Caco-2 (cell line): ENCODE data around the gene HMCN1. TPM values are rescaled to one million over a fixed set of nuclear protein-coding genes. Genes with fewer than 3 reads are reported as not detected.

Experiments
- BruUV-seq: library from RNA; stranded (reverse); fragments of 400-500 nt; replicated peaks from 2 replicates; lab custom pipeline; 2021; lab: Mats Ljungman, UMichigan
- CTCF ChIA-PET: fragments of 300-600 bp; sonication (Branson Sonifier 250); formaldehyde crosslinking; loops from one replicate; lab custom pipeline; 2022; ENCODE audit warnings: antibody characterized with exemption; lab: Charles Lee
- POLR2A ChIA-PET: fragments of 300-600 bp; sonication (Branson Sonifier 250); formaldehyde crosslinking; loops from one replicate; lab custom pipeline; 2022; ENCODE audit warnings: antibody characterized with exemption; lab: Charles Lee
- DNase-seq, 2 experiments: peaks; one replicate each; pipeline versions ENCODE4 v3.0.0 to v3.0.0-alpha.2; 2020 to 2022
- H3K27me3 ChIP-seq: replicated peaks from 2 replicates; pipeline ENCODE4 v1.6.0; 2011; ENCODE audit warnings: low read length; ENCODE audit not compliant: control insufficient read depth, insufficient read depth
- H3K36me3 ChIP-seq: 2 replicates; pipeline ENCODE4 v1.5.1; 2011; ENCODE audit warnings: low read length; ENCODE audit not compliant: control insufficient read depth, insufficient read depth
- H3K4me1 ChIP-seq: fragments of 250-450 bp; sonication (Bioruptor Pico); 2 replicates; pipeline ENCODE4 v1.5.1; 2020; ENCODE audit warnings: mild to moderate bottlenecking
- H3K4me3 ChIP-seq: 2 replicates; pipeline ENCODE4 v1.5.1; 2011; ENCODE audit warnings: low read depth, mild to moderate bottlenecking, control low read depth, low read length
- H3K9me3 ChIP-seq: fragments of 250-450 bp; sonication (Bioruptor Pico); 2 replicates; pipeline ENCODE4 v1.5.1; 2020; ENCODE audit warnings: mild to moderate bottlenecking, moderate library complexity
- H3K27ac Mint-ChIP-seq: one replicate; pipeline ENCODE4 v1.8.0; 2022; ENCODE audit warnings: mixed read lengths; ENCODE audit not compliant: unreplicated experiment
- H3K27me3 Mint-ChIP-seq: one replicate; pipeline ENCODE4 v1.8.0; 2022; ENCODE audit warnings: mixed read lengths; ENCODE audit not compliant: insufficient read depth, unreplicated experiment
- H3K36me3 Mint-ChIP-seq: one replicate; pipeline ENCODE4 v1.8.0; 2022; ENCODE audit warnings: mild to moderate bottlenecking, mixed read lengths; ENCODE audit not compliant: insufficient read depth, unreplicated experiment
- H3K4me1 Mint-ChIP-seq: one replicate; pipeline ENCODE4 v1.8.0; 2022; ENCODE audit warnings: low read depth, mixed read lengths; ENCODE audit not compliant: unreplicated experiment
- H3K4me3 Mint-ChIP-seq: one replicate; pipeline ENCODE4 v1.8.0; 2022; ENCODE audit warnings: mild to moderate bottlenecking, moderate library complexity, mixed read lengths; ENCODE audit not compliant: unreplicated experiment
- H3K9me3 Mint-ChIP-seq: one replicate; pipeline ENCODE4 v1.8.0; 2022; ENCODE audit warnings: mixed read lengths; ENCODE audit not compliant: unreplicated experiment
- CTCF ChIP-seq, 2 experiments: fragments of 200-600 bp in 1 of 2; IDR thresholded peaks; 1 replicate in 1 of 2; 2 replicates in 1 of 2; pipeline versions ENCODE4 v1.5.1 to v1.8.0; 2011 to 2022; ENCODE audit warnings: antibody characterized with exemption in 1 of 2, control low read depth in 1 of 2, inconsistent platforms in 1 of 2, low read depth in 1 of 2, low read length in 1 of 2, mild to moderate bottlenecking in 1 of 2, moderate library complexity in 1 of 2; ENCODE audit not compliant: insufficient read depth in 1 of 2, severe bottlenecking in 1 of 2, unreplicated experiment in 1 of 2
- intact Hi-C: fragments of 100-400 bp; cut with micrococcal nuclease; formaldehyde crosslinking; loops from one replicate; pipeline ENCODE4 v1.10.0; 2022; ENCODE audit not compliant: unreplicated experiment
- total RNA-seq: library from RNA; stranded (reverse); gene quantifications from 2 replicates; pipeline ENCODE4 v1.2.3, GENCODE V29; 2022

Gene HMCN1
- total RNA-seq, 1 experiment from 2014 or later, result 0.02 TPM

GRCh38 chr1:185853739-185854138 is 119.5 kb downstream of the HMCN1 start:
- peaks cover 6% of the 10 kb centered on the region for H3K4me1 Mint-ChIP-seq
- POLR2A ChIA-PET, result no interaction called here
- CTCF ChIA-PET, result no interaction called here

GRCh38 chr1:185856482-185856881 is 122.3 kb downstream of the HMCN1 start:
- H3K36me3 ChIP-seq, result no peaks in the 10 kb centered on the region
- Mint-ChIP-seq H3K27me3 (no peaks in the 10 kb centered on the region), H3K4me3 (no peak overlapping the region), H3K4me1 (peaks cover 8% of the 10 kb centered on the region), H3K9me3 (no peaks in the 10 kb centered on the region), H3K36me3 (no peaks in the 10 kb centered on the region), H3K27ac (no peak overlapping the region)
- TF ChIP-seq CTCF (IDR thresholded peaks at IDR 0.05; ENCODE audit: insufficient read depth in 1 of 2, low read depth in 1 of 2, low read length in 1 of 2, severe bottlenecking in 1 of 2, unreplicated experiment in 1 of 2), result no peak
- no peaks in the 10 kb centered on the region for H3K9me3 ChIP-seq
- CTCF ChIA-PET, result no interaction called here
- intact Hi-C loops, result no loop called here
- DNase-seq, result no peak
- H3K4me3 ChIP-seq, result no peak overlapping the region
- peaks cover 39% of the 10 kb centered on the region for H3K4me1 ChIP-seq
- POLR2A ChIA-PET, result no interaction called here
- BruUV-seq, result no TSS peak
- H3K27me3 ChIP-seq, result no peaks in the 10 kb centered on the region

More at GRCh38 chr1:185853739-185854138, 119.5 kb downstream of the HMCN1 start:
- Mint-ChIP-seq H3K36me3 (no peaks in the 10 kb centered on the region), H3K9me3 (no peaks in the 10 kb centered on the region), H3K4me3 (no peak overlapping the region), H3K27ac (no peak overlapping the region), H3K27me3 (no peaks in the 10 kb centered on the region)
- H3K36me3 ChIP-seq, result no peaks in the 10 kb centered on the region
- peaks cover 37% of the 10 kb centered on the region for H3K4me1 ChIP-seq
- H3K4me3 ChIP-seq, result no peak overlapping the region
- H3K27me3 ChIP-seq, result no peaks in the 10 kb centered on the region
- no peak for TF ChIP-seq CTCF (IDR thresholded peaks at IDR 0.05; ENCODE audit: insufficient read depth in 1 of 2, low read depth in 1 of 2, low read length in 1 of 2, severe bottlenecking in 1 of 2, unreplicated experiment in 1 of 2)
- no TSS peak for BruUV-seq
- DNase-seq, result no peak
- intact Hi-C loops, result no loop called here
- H3K9me3 ChIP-seq, result no peaks in the 10 kb centered on the region

GRCh38 chr1:185857442-185857841 is 123.3 kb downstream of the HMCN1 start:
- Mint-ChIP-seq H3K4me3 (no peak overlapping the region), H3K9me3 (no peaks in the 10 kb centered on the region), H3K36me3 (no peaks in the 10 kb centered on the region), H3K27ac (no peak overlapping the region), H3K4me1 (peaks cover 12% of the 10 kb centered on the region), H3K27me3 (no peaks in the 10 kb centered on the region)
- Histone ChIP-seq H3K4me3 (no peak overlapping the region), H3K9me3 (no peaks in the 10 kb centered on the region), H3K4me1 (peaks cover 40% of the 10 kb centered on the region), H3K36me3 (no peaks in the 10 kb centered on the region), H3K27me3 (no peaks in the 10 kb centered on the region)
- DNase-seq, result no peak
- ChIA-PET CTCF (no interaction called here), POLR2A (no interaction called here)
- intact Hi-C loops, result no loop called here
- no TSS peak for BruUV-seq
- TF ChIP-seq CTCF (IDR thresholded peaks at IDR 0.05; ENCODE audit: insufficient read depth in 1 of 2, low read depth in 1 of 2, low read length in 1 of 2, severe bottlenecking in 1 of 2, unreplicated experiment in 1 of 2), result no peak
